SHP77 treated with DMSO at 0.1 percent for 48 hours (cell line): ENCODE measurements around the gene PJA2.
A peak's percentile ranks its signal among the peaks of the same experiment; 100 is the strongest.

Source experiments
- DNase-seq: peaks from one replicate; lab custom pipeline; 2025; lab: John Stamatoyannopoulos, UW

Gene PJA2

GRCh38 chr5:109408991-109409843 lies 557 bp downstream of the PJA2 start:
- DNase-seq: peak; percentile 73

GRCh38 chr5:109407913-109408312 lies 1.9 kb downstream of the PJA2 start:
- DNase-seq: no peak

- DNase-seq: no peak
These were observed 3.1 kb downstream of the PJA2 start for GRCh38 chr5:109406719-109407118.

- no peak for DNase-seq
These were observed 5.3 kb downstream of the PJA2 start for GRCh38 chr5:109404428-109404960.

GRCh38 chr5:109403469-109403868 lies 6.3 kb downstream of the PJA2 start:
- DNase-seq: no peak

- no peak for DNase-seq
These were observed 10.5 kb downstream of the PJA2 start for GRCh38 chr5:109399092-109399759.

GRCh38 chr5:109396965-109397364 lies 12.8 kb downstream of the PJA2 start:
- DNase-seq: no peak

GRCh38 chr5:109394806-109395205 lies 15.0 kb downstream of the PJA2 start:
- DNase-seq: no peak

- no peak for DNase-seq
These were observed 19.6 kb downstream of the PJA2 start for GRCh38 chr5:109390188-109390587.

GRCh38 chr5:109388407-109388806 lies 21.4 kb downstream of the PJA2 start:
- no peak for DNase-seq

GRCh38 chr5:109387408-109387974 lies 22.3 kb downstream of the PJA2 start:
- no peak for DNase-seq

GRCh38 chr5:109378095-109378494 lies 31.7 kb downstream of the PJA2 start:
- DNase-seq: no peak

GRCh38 chr5:109374625-109375024 lies 35.1 kb downstream of the PJA2 start:
- no peak for DNase-seq

- DNase-seq: no peak
These were observed 35.8 kb downstream of the PJA2 start for GRCh38 chr5:109373932-109374331.

GRCh38 chr5:109370343-109370742 lies 39.4 kb downstream of the PJA2 start:
- no peak for DNase-seq

GRCh38 chr5:109365653-109366052 lies 44.1 kb downstream of the PJA2 start:
- no peak for DNase-seq

- no peak for DNase-seq
These were observed 44.8 kb downstream of the PJA2 start for GRCh38 chr5:109364977-109365376.

GRCh38 chr5:109359642-109360041 lies 50.1 kb downstream of the PJA2 start:
- DNase-seq: no peak

- DNase-seq: no peak
These were observed 52.0 kb downstream of the PJA2 start for GRCh38 chr5:109357807-109358206.

GRCh38 chr5:109354761-109355160 lies 55.0 kb downstream of the PJA2 start:
- DNase-seq: no peak

GRCh38 chr5:109351988-109352864 lies 57.5 kb downstream of the PJA2 start:
- DNase-seq: no peak
